ENCODE measurements around the gene TMEM106A. TPM values are rescaled to one million over a fixed set of nuclear protein-coding genes. Genes with fewer than 3 reads are reported as not detected.
"Not testable (repeated sequence)": the region's sequence is repeated elsewhere in the genome, so short reads cannot be mapped to it uniquely, and the experiment has no call there.

TMEM106A gene
- 1 to 10 TPM; 2.6 to 8.0 TPM for total RNA-seq

GRCh38 chr17:43211480-43212402 is at the start of gene TMEM106A:
TMEM106A (plus strand) TSS chr17:43211875; CDS start chr17:43213042, 1,167 bp downstream.
- TF ChIP-seq CTCF (IDR thresholded peaks at IDR 0.05) (peak in 2 of 4 experiments; percentile 14 to 23), POLR2A (IDR thresholded peaks at IDR 0.05) (peak; percentile 65), POLR2AphosphoS5 (IDR thresholded peaks at IDR 0.05) (peak; percentile 81)
- intact Hi-C loops (cut with DNase I), result loop anchor here (5.0 to 10.0 kb wide), 2 partner anchors 39 to 273 kb away; partner anchors contain the start of genes DHX8 and NBR1
- peak within 1 kb of the TSS; percentile 40 for H3K4me3 ChIP-seq
- under 1% methylated on average over 54 of the region's 54 CpGs for WGBS
- no peaks in the 10 kb centered on the region for H3K9me3 ChIP-seq
- peaks cover 0 to 5% of the 10 kb centered on the region in 2 donors for H3K36me3 ChIP-seq
- DNase-seq (ENCODE audit: low spot score), result peak; percentile 79
- H3K27me3 ChIP-seq (replicated peaks; ENCODE audit: insufficient read depth), result no peaks in the 10 kb centered on the region
- H3K27ac ChIP-seq, result peak within 1 kb of the TSS; percentile 77 to 83
- H3K4me1 ChIP-seq (replicated peaks), result peaks cover 5% of the 10 kb centered on the region

GRCh38 chr17:43165971-43166370 is 45.7 kb upstream of the TMEM106A start:
- H3K27me3 ChIP-seq (replicated peaks; ENCODE audit: insufficient read depth); H3K36me3 ChIP-seq; DNase-seq (ENCODE audit: low spot score); H3K4me1 ChIP-seq (replicated peaks); H3K9me3 ChIP-seq; intact Hi-C loops (cut with DNase I); H3K4me3 ChIP-seq; H3K27ac ChIP-seq: not testable (repeated sequence)

GRCh38 chr17:43169561-43170139 is 42.0 kb upstream of the TMEM106A start:
- WGBS, result under 1% methylated on average over 29 of the region's 29 CpGs
- Histone ChIP-seq H3K4me1 (replicated peaks) (no peaks in the 10 kb centered on the region), H3K9me3 (no peaks in the 10 kb centered on the region), H3K27ac (peak overlapping the region; percentile 98 to 99), H3K27me3 (replicated peaks; ENCODE audit: insufficient read depth) (no peaks in the 10 kb centered on the region), H3K36me3 (no peaks in the 10 kb centered on the region), H3K4me3 (peak overlapping the region; percentile 68 to 81)
- peak; percentile 54 for DNase-seq (ENCODE audit: low spot score)
- TF ChIP-seq CTCF (IDR thresholded peaks at IDR 0.05) (no peak), POLR2AphosphoS5 (IDR thresholded peaks at IDR 0.05) (no peak), POLR2A (IDR thresholded peaks at IDR 0.05) (no peak)
- intact Hi-C loops (cut with DNase I), result loop anchor here (2.0 to 5.0 kb wide), 3 partner anchors 43 to 191 kb away; partner anchors contain the start of genes IFI35 and TMEM106A

- Histone ChIP-seq H3K27me3 (replicated peaks; ENCODE audit: insufficient read depth) (no peaks in the 10 kb centered on the region), H3K27ac (peak overlapping the region; percentile 98 to 99), H3K4me1 (replicated peaks) (no peaks in the 10 kb centered on the region), H3K4me3 (peak overlapping the region; percentile 68 to 81), H3K9me3 (no peaks in the 10 kb centered on the region), H3K36me3 (no peaks in the 10 kb centered on the region)
- intact Hi-C loops (cut with DNase I), result loop anchor here (2.0 to 5.0 kb wide), 3 partner anchors 42 to 191 kb away; partner anchors contain the start of genes IFI35 and TMEM106A
- DNase-seq (ENCODE audit: low spot score), result peak; percentile 94
- peak; percentile 94 for TF ChIP-seq POLR2AphosphoS5 (IDR thresholded peaks at IDR 0.05)
- no peak for TF ChIP-seq CTCF (IDR thresholded peaks at IDR 0.05)
- peak; percentile 66 for TF ChIP-seq POLR2A (IDR thresholded peaks at IDR 0.05)
- 0% methylated on average over 27 of the region's 27 CpGs for WGBS
Observed at GRCh38 chr17:43170140-43170765, 41.4 kb upstream of the TMEM106A start.

Measured in prostate gland (tissue), 2 donors.